Measurements from ENCODE around the gene DNAH1. TPM values are rescaled to one million over a fixed set of nuclear protein-coding genes. Genes with fewer than 3 reads are reported as not detected.

Gene DNAH1
- total and polyA plus RNA-seq, 2 experiments from 2014 or later, result 4.0 to 4.2 TPM

GRCh38 chr3:52404391-52404790, 88.3 kb downstream of the DNAH1 start:
- Histone ChIP-seq H3K36me3 (replicated peaks; ENCODE audit: insufficient read depth, low read depth) (no peaks in the 10 kb centered on the region), H3K27me3 (no peaks in the 10 kb centered on the region)
- WGBS (ENCODE audit: low lambda C conversion rate, missing lambda C conversion rate), result 99% methylated on average over 10 of the region's 10 CpGs

DNA sequence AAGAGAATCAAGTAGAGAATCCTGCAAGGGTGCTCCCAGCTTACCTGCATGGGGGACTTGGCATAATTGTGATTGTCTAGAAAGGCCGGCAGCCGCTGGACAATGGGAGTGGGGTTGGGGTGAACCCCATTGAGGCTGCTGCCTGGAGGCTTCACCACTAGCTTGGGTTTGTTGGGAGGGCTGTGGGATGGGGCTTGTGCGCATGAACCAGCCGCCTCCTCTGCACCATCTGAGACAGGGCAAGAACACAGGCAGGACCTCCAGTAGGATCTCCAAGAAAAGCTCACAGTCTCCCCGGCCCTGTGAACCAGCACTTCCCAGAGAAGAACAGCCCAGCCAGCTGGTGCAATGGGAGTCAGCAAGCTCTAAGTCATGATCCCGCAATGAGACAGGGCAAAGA, 88.9 kb downstream of the DNAH1 start:
- H2AFZ ChIP-seq, result no peak overlapping the region
- no peaks in the 10 kb centered on the region for H3K9me3 ChIP-seq (ENCODE audit: low read depth)
- no peak overlapping the region for H3K4me2 ChIP-seq
- H3K36me3 ChIP-seq (replicated peaks; ENCODE audit: insufficient read depth, low read depth), result no peaks in the 10 kb centered on the region
- DNase-seq (ENCODE audit: low spot score), result no peak
- 97% methylated on average over 6 of the region's 6 CpGs for WGBS (ENCODE audit: low lambda C conversion rate, missing lambda C conversion rate)
- no peak overlapping the region for H3K4me3 ChIP-seq
- peaks cover 24% of the 10 kb centered on the region for H3K79me2 ChIP-seq
- no peaks in the 10 kb centered on the region for H3K9me2 ChIP-seq (replicated peaks; ENCODE audit: insufficient read depth)
- peaks cover 7% of the 10 kb centered on the region for H3K4me1 ChIP-seq (ENCODE audit: insufficient read depth)
- no peak overlapping the region for H3K27ac ChIP-seq
- no peaks in the 10 kb centered on the region for H3K27me3 ChIP-seq
- H4K20me1 ChIP-seq (ENCODE audit: insufficient read depth, poor library complexity, severe bottlenecking), result no peaks in the 10 kb centered on the region
- TF ChIP-seq EZH2 (IDR thresholded peaks at IDR 0.05; ENCODE audit: borderline replicate concordance) (no peak), CTCF (IDR thresholded peaks at IDR 0.05; ENCODE audit: poor library complexity) (no peak), EZH2phosphoT487 (IDR thresholded peaks at IDR 0.05; ENCODE audit: low read depth, severe bottlenecking, unreplicated experiment) (no peak)

More at GRCh38 chr3:52404391-52404790, 88.3 kb downstream of the DNAH1 start:
- no peak for TF ChIP-seq CTCF (IDR thresholded peaks at IDR 0.05; ENCODE audit: poor library complexity)
- no peak for TF ChIP-seq EZH2 (IDR thresholded peaks at IDR 0.05; ENCODE audit: borderline replicate concordance)
- no peak for TF ChIP-seq EZH2phosphoT487 (IDR thresholded peaks at IDR 0.05; ENCODE audit: low read depth, severe bottlenecking, unreplicated experiment)
- H3K4me3 ChIP-seq, result no peak overlapping the region
- no peak overlapping the region for H3K4me2 ChIP-seq
- no peaks in the 10 kb centered on the region for H3K9me3 ChIP-seq (ENCODE audit: low read depth)
- peaks cover 7% of the 10 kb centered on the region for H3K4me1 ChIP-seq (ENCODE audit: insufficient read depth)
- H2AFZ ChIP-seq, result no peak overlapping the region
- no peak overlapping the region for H3K27ac ChIP-seq
- H4K20me1 ChIP-seq (ENCODE audit: insufficient read depth, poor library complexity, severe bottlenecking), result no peaks in the 10 kb centered on the region
- DNase-seq (ENCODE audit: low spot score), result no peak
- H3K9me2 ChIP-seq (replicated peaks; ENCODE audit: insufficient read depth), result no peaks in the 10 kb centered on the region
- peaks cover 21% of the 10 kb centered on the region for H3K79me2 ChIP-seq

DNA sequence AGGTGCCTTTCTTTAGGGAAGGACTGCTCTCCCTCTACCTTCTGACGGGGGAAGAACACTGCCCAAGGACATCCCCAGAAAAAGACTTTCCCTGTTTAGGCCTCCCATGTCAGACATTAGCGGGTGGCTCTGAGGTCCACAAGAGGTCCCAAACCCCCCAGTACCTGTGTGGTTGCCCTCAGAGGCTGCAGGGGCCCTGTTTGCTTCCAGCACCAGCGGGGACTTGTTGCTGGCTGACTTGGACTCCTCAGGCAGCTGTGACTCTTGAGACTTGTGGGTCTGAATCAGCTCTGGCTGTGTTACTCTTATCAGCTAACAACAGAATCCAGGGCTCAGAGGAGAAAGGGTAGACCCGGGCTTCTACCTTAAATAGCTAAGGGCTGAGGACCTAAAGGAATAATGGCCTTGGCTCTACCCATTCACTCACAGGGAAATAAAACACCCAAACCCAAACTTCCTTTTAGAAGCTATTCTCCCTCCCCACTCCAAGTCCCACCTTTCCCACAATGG, 89.5 kb downstream of the DNAH1 start:
- Histone ChIP-seq H3K36me3 (replicated peaks; ENCODE audit: insufficient read depth, low read depth) (no peaks in the 10 kb centered on the region), H3K4me1 (ENCODE audit: insufficient read depth) (peaks cover 7% of the 10 kb centered on the region), H4K20me1 (ENCODE audit: insufficient read depth, poor library complexity, severe bottlenecking) (no peaks in the 10 kb centered on the region), H3K27ac (no peak overlapping the region), H3K9me2 (replicated peaks; ENCODE audit: insufficient read depth) (no peaks in the 10 kb centered on the region), H3K79me2 (peaks cover 24% of the 10 kb centered on the region), H3K4me2 (no peak overlapping the region), H3K4me3 (no peak overlapping the region), H3K9me3 (ENCODE audit: low read depth) (no peaks in the 10 kb centered on the region), H3K27me3 (no peaks in the 10 kb centered on the region), H2AFZ (no peak overlapping the region)
- TF ChIP-seq EZH2 (IDR thresholded peaks at IDR 0.05; ENCODE audit: borderline replicate concordance), result no peak
- no peak for DNase-seq (ENCODE audit: low spot score)
- WGBS (ENCODE audit: low lambda C conversion rate, missing lambda C conversion rate), result 90% methylated on average over 4 of the region's 4 CpGs

GRCh38 chr3:52406231-52406661, 90.1 kb downstream of the DNAH1 start:
- H3K9me2 ChIP-seq (replicated peaks; ENCODE audit: insufficient read depth), result no peaks in the 10 kb centered on the region
- H3K79me2 ChIP-seq, result peaks cover 24% of the 10 kb centered on the region
- H2AFZ ChIP-seq, result no peak overlapping the region
- no peak for TF ChIP-seq EZH2phosphoT487 (IDR thresholded peaks at IDR 0.05; ENCODE audit: low read depth, severe bottlenecking, unreplicated experiment)
- no peak for TF ChIP-seq EZH2 (IDR thresholded peaks at IDR 0.05; ENCODE audit: borderline replicate concordance)
- no peak for TF ChIP-seq CTCF (IDR thresholded peaks at IDR 0.05; ENCODE audit: poor library complexity)
- H3K27me3 ChIP-seq, result no peaks in the 10 kb centered on the region
- peaks cover 7% of the 10 kb centered on the region for H3K4me1 ChIP-seq (ENCODE audit: insufficient read depth)
- DNase-seq (ENCODE audit: low spot score), result no peak
- WGBS (ENCODE audit: low lambda C conversion rate, missing lambda C conversion rate), result 97% methylated on average over 11 of the region's 11 CpGs
- no peaks in the 10 kb centered on the region for H4K20me1 ChIP-seq (ENCODE audit: insufficient read depth, poor library complexity, severe bottlenecking)
- no peak overlapping the region for H3K27ac ChIP-seq
- no peak overlapping the region for H3K4me3 ChIP-seq
- no peak overlapping the region for H3K4me2 ChIP-seq
- no peaks in the 10 kb centered on the region for H3K9me3 ChIP-seq (ENCODE audit: low read depth)
- H3K36me3 ChIP-seq (replicated peaks; ENCODE audit: insufficient read depth, low read depth), result no peaks in the 10 kb centered on the region

Measured in hepatocyte (in vitro differentiated cells).